Fibroblast of peridontal ligament (primary cell): ENCODE measurements around the gene TRPC5OS.

ENCODE experiments used
- DNase-seq: peaks from one replicate; pipeline ENCODE4 v3.0.0-alpha.2; 2010; ENCODE audit errors: extremely low read depth

The TRPC5OS gene

DNA sequence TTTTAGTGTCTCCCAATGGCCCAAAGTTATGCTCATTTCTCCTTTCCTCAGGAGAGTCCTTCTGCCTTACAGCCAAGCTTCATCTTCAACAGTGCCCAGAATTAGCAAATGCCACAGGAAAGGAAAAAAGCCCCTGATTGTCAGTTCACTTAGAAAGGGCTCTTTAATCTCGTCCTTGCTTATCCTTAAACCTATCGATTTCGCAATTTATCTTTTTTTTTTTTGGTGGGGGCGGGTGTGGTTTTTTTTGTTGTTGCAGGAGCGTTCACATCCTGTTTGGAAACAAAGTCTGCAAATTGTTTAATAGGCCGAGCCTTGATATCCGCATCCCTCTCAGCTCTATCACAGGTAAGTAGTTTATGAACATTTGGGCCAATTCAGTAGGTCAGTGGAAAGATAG, 20.2 kb downstream of the TRPC5OS start:
- DNase-seq, result no peak

DNA sequence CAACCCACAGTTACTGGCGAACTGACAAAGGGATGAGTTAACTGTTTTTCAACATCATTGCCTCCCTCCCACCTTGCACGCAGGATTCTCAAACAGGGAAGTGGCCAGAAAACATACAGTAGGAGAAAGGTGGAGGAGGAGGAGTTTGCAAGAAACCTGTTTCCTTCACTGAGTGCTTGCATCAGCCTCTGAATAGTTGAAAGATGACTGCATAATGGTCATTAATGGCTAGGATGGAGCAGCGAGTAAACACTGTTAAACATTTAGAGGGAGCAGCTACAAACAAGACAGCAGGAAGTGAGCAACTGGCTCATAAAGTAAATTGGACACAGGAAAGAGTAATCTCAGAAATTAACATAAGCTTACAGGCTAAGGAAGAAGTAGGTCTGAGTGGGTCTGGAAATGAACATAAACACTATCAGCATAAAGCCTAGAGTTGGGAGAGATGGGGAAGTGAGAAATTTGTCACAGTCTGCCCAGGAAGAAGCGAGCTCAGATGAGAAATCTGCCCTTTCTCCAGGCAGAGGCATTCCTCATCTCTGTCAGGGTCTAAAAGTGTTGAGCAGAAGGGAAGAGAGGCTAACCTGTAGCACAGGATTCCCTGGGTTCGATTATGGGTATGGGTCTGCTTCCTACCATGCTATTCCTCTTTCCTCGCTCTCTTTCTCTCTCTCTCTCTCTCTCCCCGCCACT, 38.6 kb downstream of the TRPC5OS start:
- no peak for DNase-seq

DNA sequence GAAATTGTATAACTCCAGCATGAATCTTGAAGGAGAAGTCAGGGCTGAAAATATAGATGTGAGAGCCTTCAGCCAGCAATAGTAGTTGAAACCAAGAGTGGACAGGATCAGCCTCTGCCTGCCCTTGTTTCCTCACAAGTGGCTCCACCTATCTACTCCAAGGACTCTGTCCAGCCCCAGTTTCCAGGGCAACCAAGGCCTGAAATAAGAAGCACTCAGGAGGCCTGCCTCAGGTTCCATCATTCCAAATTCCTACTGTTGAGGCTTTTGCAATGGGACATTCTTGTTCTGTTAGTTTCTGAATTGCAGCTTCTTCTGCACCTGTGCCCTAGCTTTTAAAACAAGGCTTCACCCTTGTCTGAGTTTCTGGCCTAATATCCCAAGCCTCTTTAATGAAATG, 41.6 kb downstream of the TRPC5OS start:
- no peak for DNase-seq

DNA sequence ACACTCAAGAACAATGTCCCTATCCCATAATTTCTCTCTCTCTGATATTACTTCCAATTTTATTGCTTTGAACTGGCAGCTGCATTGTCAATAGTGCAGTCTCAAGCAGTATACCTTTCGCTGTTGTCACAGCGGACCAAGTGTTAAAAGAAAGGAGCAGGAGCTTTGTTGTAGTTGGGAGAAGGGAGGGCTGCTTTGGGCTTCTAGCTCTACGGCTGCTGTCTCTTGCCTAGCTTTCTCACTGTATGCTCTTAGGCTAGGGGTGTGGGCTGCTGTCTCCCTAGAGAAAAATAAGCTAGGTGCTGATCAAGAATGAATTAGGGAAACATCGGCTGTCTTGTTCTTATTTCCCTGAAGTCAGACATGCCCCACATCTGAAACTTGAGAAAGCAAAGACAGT, 52.5 kb downstream of the TRPC5OS start:
- DNase-seq, result no peak
